ENCODE results near the gene ANKS1B. TPM values are rescaled to one million over a fixed set of nuclear protein-coding genes. Genes with fewer than 3 reads are reported as not detected.
"Not testable (repeated sequence)": the region's sequence is repeated elsewhere in the genome, so short reads cannot be mapped to it uniquely, and the experiment has no call there.

The ANKS1B gene
- total RNA-seq, 3 donors from 2014 or later (not counting 1 experiment from before 2014, with no cell fraction given) = not detected

DNA sequence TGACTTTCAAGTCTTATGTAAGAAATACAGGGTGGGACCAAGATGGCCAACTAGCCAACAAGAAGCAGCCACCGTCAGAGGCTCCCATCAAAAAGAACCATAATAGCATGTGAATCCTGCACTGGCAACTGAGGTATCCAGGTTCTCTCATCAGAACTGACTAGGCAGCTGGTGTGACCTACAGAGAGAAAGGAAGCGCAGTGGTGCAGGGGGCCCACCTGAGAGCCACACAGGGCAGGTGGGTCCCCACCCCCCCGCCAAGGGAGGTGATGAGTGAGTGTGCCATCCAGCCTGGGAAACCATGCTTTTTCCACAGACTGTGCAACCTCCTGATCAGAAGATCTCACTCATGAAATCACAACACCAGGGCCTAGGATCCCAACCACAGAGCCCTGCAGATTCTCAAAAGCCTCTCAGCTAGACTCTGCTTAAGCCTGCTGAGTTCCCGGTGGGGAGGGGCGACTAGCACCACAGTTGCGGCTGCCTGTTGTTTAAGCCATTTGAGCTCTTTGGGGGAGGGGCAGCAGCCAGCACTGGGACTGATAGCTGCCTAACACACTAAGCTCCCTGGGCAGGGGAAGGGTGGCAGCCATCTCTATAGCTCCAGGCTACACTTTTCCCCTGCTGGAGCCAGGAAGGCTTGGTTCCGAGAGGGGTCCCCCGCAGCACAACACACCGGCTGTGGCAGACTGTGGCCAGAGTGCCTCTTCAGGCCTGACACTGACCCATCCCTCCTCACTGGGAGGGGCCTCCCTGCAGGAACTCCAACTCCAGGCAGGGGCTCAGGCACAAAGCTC is 261.8 kb downstream of the ANKS1B start:
- TF ChIP-seq, protein P1, sequence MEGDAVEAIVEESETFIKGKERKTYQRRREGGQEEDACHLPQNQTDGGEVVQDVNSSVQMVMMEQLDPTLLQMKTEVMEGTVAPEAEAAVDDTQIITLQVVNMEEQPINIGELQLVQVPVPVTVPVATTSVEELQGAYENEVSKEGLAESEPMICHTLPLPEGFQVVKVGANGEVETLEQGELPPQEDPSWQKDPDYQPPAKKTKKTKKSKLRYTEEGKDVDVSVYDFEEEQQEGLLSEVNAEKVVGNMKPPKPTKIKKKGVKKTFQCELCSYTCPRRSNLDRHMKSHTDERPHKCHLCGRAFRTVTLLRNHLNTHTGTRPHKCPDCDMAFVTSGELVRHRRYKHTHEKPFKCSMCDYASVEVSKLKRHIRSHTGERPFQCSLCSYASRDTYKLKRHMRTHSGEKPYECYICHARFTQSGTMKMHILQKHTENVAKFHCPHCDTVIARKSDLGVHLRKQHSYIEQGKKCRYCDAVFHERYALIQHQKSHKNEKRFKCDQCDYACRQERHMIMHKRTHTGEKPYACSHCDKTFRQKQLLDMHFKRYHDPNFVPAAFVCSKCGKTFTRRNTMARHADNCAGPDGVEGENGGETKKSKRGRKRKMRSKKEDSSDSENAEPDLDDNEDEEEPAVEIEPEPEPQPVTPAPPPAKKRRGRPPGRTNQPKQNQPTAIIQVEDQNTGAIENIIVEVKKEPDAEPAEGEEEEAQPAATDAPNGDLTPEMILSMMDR (IDR thresholded peaks at IDR 0.05) = no peak
- H3K27me3 Mint-ChIP-seq (ENCODE audit: low read depth in 2 of 2) = no peaks in the 10 kb centered on the region
- no peak overlapping the region for H3K4me3 ChIP-seq (ENCODE audit: low read length)
- H3K4me3 Mint-ChIP-seq = no peak overlapping the region
- DNase-seq (no peak), ATAC-seq (no peak)
- no peak overlapping the region for H3K27ac Mint-ChIP-seq
- WGBS (ENCODE audit: insufficient coverage) = 83% methylated on average over 9 of the region's 9 CpGs
- intact Hi-C loops (cut with micrococcal nuclease) = no loop called here
- H3K4me1 ChIP-seq (ENCODE audit: control insufficient read depth, insufficient read depth, low read length) = no peaks in the 10 kb centered on the region
- no peaks in the 10 kb centered on the region for H3K36me3 ChIP-seq (ENCODE audit: control insufficient read depth, insufficient read depth, low read length)
- H3K9me3 ChIP-seq (ENCODE audit: control insufficient read depth, insufficient read depth, low read length) = peaks cover 7% of the 10 kb centered on the region
- H3K27ac ChIP-seq (ENCODE audit: low read length) = no peak overlapping the region
- H3K4me1 Mint-ChIP-seq = no peaks in the 10 kb centered on the region
- H3K27me3 ChIP-seq (ENCODE audit: control insufficient read depth, insufficient read depth, low read length) = no peaks in the 10 kb centered on the region
- no peaks in the 10 kb centered on the region for H3K36me3 Mint-ChIP-seq
- H3K9me3 Mint-ChIP-seq = peaks cover 11 to 22% of the 10 kb centered on the region in 2 donors

DNA sequence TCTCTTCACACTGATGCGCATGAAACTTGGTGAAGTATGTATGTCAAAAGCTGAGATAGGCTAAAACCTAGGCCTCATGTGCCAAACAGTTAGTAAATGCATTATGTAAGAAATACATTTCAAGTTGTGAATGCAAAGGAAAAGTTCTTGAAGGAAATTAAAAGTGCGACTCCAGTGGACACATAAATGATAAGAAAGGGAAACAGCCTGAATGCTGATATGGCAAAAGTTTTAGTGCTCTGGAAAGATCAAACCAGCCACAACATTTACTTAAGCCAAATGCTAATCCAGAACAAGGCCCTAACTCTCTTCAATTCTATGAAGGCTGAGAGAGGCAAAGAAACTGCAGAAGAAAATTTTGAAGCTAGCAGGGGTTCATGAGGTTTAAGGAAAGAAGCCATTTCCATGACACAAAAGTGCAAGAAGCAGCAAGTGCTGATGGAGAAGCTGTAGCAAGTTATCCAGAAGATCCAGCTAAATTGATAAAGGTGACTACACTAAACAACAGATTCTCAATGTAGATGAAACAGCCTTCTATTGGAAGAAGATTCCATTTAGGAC is 262.9 kb downstream of the ANKS1B start:
- H3K27ac Mint-ChIP-seq = no peak overlapping the region
- intact Hi-C loops (cut with micrococcal nuclease) = no loop called here
- H3K36me3 ChIP-seq (ENCODE audit: control insufficient read depth, insufficient read depth, low read length) = no peaks in the 10 kb centered on the region
- H3K27ac ChIP-seq (ENCODE audit: low read length) = no peak overlapping the region
- H3K4me3 ChIP-seq (ENCODE audit: low read length) = no peak overlapping the region
- DNase-seq (no peak), ATAC-seq (no peak)
- H3K4me1 Mint-ChIP-seq = no peaks in the 10 kb centered on the region
- TF ChIP-seq, protein P1 (IDR thresholded peaks at IDR 0.05) = no peak
- no peaks in the 10 kb centered on the region for H3K36me3 Mint-ChIP-seq
- H3K27me3 ChIP-seq (ENCODE audit: control insufficient read depth, insufficient read depth, low read length) = no peaks in the 10 kb centered on the region
- H3K27me3 Mint-ChIP-seq (ENCODE audit: low read depth in 2 of 2) = no peaks in the 10 kb centered on the region
- H3K4me1 ChIP-seq (ENCODE audit: control insufficient read depth, insufficient read depth, low read length) = no peaks in the 10 kb centered on the region
- no peak overlapping the region for H3K4me3 Mint-ChIP-seq
- WGBS (ENCODE audit: insufficient coverage) = 73% methylated on average over 2 of the region's 2 CpGs
- peaks cover 7% of the 10 kb centered on the region for H3K9me3 ChIP-seq (ENCODE audit: control insufficient read depth, insufficient read depth, low read length)
- H3K9me3 Mint-ChIP-seq = peaks cover 7 to 19% of the 10 kb centered on the region in 2 donors

DNA sequence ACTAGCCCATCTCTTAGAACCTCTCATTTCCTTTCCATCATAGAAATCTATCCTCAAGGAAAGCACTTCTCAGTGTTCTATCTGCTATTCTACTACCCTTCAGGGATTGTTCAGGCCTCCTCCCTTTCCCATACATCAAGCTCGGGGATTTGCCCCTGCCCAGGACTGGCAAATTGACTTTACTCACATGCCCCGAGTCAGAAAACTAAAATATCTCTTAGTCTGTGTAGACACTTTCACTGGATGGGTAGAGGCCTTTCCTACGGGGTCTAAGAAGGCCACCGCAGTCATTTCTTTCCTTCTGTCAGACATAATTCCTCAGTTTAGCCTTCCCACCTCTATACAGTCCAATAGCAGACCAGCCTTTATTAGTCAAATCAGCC is 264.7 kb downstream of the ANKS1B start:
- H3K4me3 ChIP-seq (ENCODE audit: low read length); H3K27me3 ChIP-seq (ENCODE audit: control insufficient read depth, insufficient read depth, low read length); H3K4me3 Mint-ChIP-seq; H3K36me3 Mint-ChIP-seq; H3K4me1 Mint-ChIP-seq; H3K27ac ChIP-seq (ENCODE audit: low read length); DNase-seq; H3K36me3 ChIP-seq (ENCODE audit: control insufficient read depth, insufficient read depth, low read length); H3K9me3 ChIP-seq (ENCODE audit: control insufficient read depth, insufficient read depth, low read length); H3K27ac Mint-ChIP-seq; H3K27me3 Mint-ChIP-seq (ENCODE audit: low read depth in 2 of 2); H3K4me1 ChIP-seq (ENCODE audit: control insufficient read depth, insufficient read depth, low read length); intact Hi-C loops (cut with micrococcal nuclease); ATAC-seq: not testable (repeated sequence)
- 75% methylated on average over 4 of the region's 4 CpGs for WGBS (ENCODE audit: insufficient coverage)
- peaks cover 14 to 19% of the 10 kb centered on the region in 2 donors for H3K9me3 Mint-ChIP-seq

DNA sequence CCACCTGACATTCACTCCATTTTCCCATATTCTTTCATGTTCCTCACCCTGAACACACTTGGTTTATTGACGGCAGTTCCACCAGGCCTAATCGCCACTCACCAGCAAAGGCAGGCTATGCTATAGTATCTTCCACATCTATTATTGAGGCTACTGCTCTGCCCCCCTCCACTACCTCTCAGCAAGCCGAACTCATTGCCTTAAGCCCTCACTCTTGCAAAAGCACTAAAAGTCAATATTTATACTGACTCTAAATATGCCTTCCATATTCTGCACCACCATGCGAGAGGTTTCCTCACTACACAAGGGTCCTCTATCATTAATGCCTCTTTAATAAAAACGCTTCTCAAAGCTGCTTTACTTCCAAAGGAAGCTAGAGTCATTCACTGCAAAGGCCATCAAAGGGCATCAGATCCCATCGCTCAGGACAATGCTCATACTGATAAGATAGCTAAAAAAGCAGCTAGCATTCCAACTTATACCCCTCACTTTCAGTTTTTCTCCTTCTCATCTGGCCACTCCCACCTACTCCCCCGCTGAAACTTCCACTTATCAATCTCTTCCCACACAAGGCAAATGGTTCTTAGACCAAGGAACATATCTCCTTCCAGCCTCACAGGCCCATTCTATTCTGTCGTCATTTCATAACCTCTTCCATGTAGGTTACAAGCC is 265.2 kb downstream of the ANKS1B start:
- not testable (repeated sequence) for ATAC-seq, H3K4me3 Mint-ChIP-seq, H3K27ac Mint-ChIP-seq

DNA sequence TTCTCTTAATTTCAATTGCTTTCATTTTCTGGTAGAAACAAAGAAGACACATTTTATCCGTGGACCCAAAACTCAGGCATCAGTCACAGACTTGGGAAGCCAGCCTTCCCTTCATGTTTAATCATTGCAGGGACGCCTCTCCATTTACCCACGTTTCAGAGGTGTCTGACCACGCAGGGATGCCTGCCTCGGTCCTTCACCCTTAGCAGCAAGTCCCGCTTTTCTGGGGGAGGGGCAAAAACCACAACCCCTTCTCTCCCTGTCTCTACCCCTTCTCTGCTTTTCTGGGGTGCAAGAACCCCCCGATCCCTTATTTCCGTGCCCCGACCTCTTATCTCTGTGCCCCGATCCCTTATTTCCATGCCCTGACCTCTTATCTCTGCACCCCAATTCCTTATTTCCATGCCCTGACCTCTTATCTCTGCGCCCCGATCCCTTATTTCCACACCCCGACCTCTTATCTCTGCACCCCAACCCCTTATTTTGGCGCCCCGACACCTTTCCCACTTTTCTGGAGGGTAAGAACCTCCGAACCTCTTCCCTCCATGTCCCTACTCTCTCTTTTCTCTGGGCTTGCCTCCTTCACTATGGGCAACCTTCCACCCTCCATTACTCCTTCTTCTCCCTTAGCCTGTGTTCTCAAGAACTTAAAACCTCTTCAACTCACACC is 268.8 kb downstream of the ANKS1B start:
- H3K36me3 Mint-ChIP-seq; ATAC-seq; H3K27ac ChIP-seq (ENCODE audit: low read length); H3K4me1 ChIP-seq (ENCODE audit: control insufficient read depth, insufficient read depth, low read length); H3K4me3 ChIP-seq (ENCODE audit: low read length); H3K36me3 ChIP-seq (ENCODE audit: control insufficient read depth, insufficient read depth, low read length); H3K27me3 Mint-ChIP-seq (ENCODE audit: low read depth in 2 of 2); H3K27ac Mint-ChIP-seq; intact Hi-C loops (cut with micrococcal nuclease); H3K4me1 Mint-ChIP-seq; H3K27me3 ChIP-seq (ENCODE audit: control insufficient read depth, insufficient read depth, low read length); H3K9me3 ChIP-seq (ENCODE audit: control insufficient read depth, insufficient read depth, low read length); H3K4me3 Mint-ChIP-seq; DNase-seq: not testable (repeated sequence)
- peaks cover 16 to 19% of the 10 kb centered on the region in 2 donors for H3K9me3 Mint-ChIP-seq
- WGBS (ENCODE audit: insufficient coverage) = 85% methylated on average over 16 of the region's 16 CpGs

More for the DNA sequence above, 265.2 kb downstream of the ANKS1B start:
- H3K9me3 ChIP-seq (ENCODE audit: control insufficient read depth, insufficient read depth, low read length); H3K36me3 ChIP-seq (ENCODE audit: control insufficient read depth, insufficient read depth, low read length); DNase-seq; H3K4me1 ChIP-seq (ENCODE audit: control insufficient read depth, insufficient read depth, low read length); intact Hi-C loops (cut with micrococcal nuclease); H3K4me3 ChIP-seq (ENCODE audit: low read length); H3K27me3 ChIP-seq (ENCODE audit: control insufficient read depth, insufficient read depth, low read length); H3K27ac ChIP-seq (ENCODE audit: low read length); H3K36me3 Mint-ChIP-seq; H3K27me3 Mint-ChIP-seq (ENCODE audit: low read depth in 2 of 2); H3K4me1 Mint-ChIP-seq: not testable (repeated sequence)
- peaks cover 14 to 19% of the 10 kb centered on the region in 2 donors for H3K9me3 Mint-ChIP-seq
- 88% methylated on average over 8 of the region's 8 CpGs for WGBS (ENCODE audit: insufficient coverage)

DNA sequence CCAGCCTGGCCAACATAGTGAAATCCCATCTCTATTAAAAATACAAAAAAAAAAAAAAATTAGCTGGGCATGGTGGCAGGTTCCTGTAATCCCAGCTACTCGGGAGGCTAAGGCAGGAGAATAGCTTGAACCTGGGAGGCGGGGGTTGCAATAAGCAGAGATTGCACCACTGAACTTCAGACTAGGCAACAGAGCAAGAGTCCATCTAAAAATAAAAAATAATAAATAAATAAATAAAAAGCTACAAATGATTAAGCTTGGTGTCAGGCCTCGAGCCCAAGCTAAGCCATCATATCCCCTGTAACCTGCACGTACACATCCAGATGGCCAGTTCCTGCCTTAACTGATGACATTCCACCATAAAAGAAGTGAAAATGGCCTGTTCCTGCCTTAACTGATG is 269.8 kb downstream of the ANKS1B start:
- WGBS (ENCODE audit: insufficient coverage) = 95% methylated on average over 4 of the region's 4 CpGs
- peaks cover 16 to 21% of the 10 kb centered on the region in 2 donors for H3K9me3 Mint-ChIP-seq
- H3K4me1 ChIP-seq (ENCODE audit: control insufficient read depth, insufficient read depth, low read length); H3K27me3 Mint-ChIP-seq (ENCODE audit: low read depth in 2 of 2); intact Hi-C loops (cut with micrococcal nuclease); DNase-seq; H3K4me3 ChIP-seq (ENCODE audit: low read length); H3K27ac ChIP-seq (ENCODE audit: low read length); H3K27ac Mint-ChIP-seq; H3K36me3 ChIP-seq (ENCODE audit: control insufficient read depth, insufficient read depth, low read length); H3K9me3 ChIP-seq (ENCODE audit: control insufficient read depth, insufficient read depth, low read length); ATAC-seq; H3K36me3 Mint-ChIP-seq; H3K4me1 Mint-ChIP-seq; H3K27me3 ChIP-seq (ENCODE audit: control insufficient read depth, insufficient read depth, low read length); H3K4me3 Mint-ChIP-seq: not testable (repeated sequence)

Data from natural killer cell (primary cell).